Body of pancreas (tissue), 4 donors: ENCODE measurements around the gene EMC1.
"Not testable (repeated sequence)": the region's sequence is repeated elsewhere in the genome, so short reads cannot be mapped to it uniquely, and the experiment has no call there.

Experiments
- CTCF ChIP-seq, 7 experiments: fragments of 450-650 bp in 4 of 7; fragments of 200-600 bp in 3 of 7; sonication (generic) in 3 of 7; IDR thresholded peaks; one replicate each; pipeline ENCODE4 v1.5.1; 2016 to 2019; ENCODE audit warnings: antibody characterized with exemption in 7 of 7
- POLR2A ChIP-seq, 3 donors: fragments of 450-650 bp; IDR thresholded peaks; one replicate each; pipeline ENCODE4 v1.6.1; 2016; ENCODE audit warnings: antibody characterized with exemption in 3 of 3, mild to moderate bottlenecking in 2 of 3

- TF ChIP-seq CTCF, POLR2A (IDR thresholded peaks at IDR 0.05): not testable (repeated sequence)
Measured at GRCh38 chr1:19180265-19180657, 71.1 kb downstream of the EMC1 start.
